B cell (primary cell): Measurements from ENCODE around the gene NRAS. TPM values are rescaled to one million over a fixed set of nuclear protein-coding genes. Genes with fewer than 3 reads are reported as not detected.
"Not testable (repeated sequence)": the region's sequence is repeated elsewhere in the genome, so short reads cannot be mapped to it uniquely, and the experiment has no call there.

Experiments
- ATAC-seq: fragments of 200-7000 bp; cut with Tn5 transposase; one replicate; pipeline ENCODE4 v1.10.0; 2021; ENCODE audit warnings: low read depth, mild to moderate bottlenecking, moderate number of reproducible peaks, moderate library complexity
- CTCF ChIA-PET: fragments of 350-600 bp; sonication (Branson Sonifier 250); formaldehyde crosslinking; loops from one replicate; lab custom pipeline; 2021; ENCODE audit warnings: antibody characterized with exemption, inconsistent platforms; lab: Charles Lee
- POLR2A ChIA-PET: fragments of 350-600 bp; sonication (Branson Sonifier 250); formaldehyde crosslinking; loops from one replicate; lab custom pipeline; 2021; ENCODE audit warnings: antibody characterized with exemption; lab: Charles Lee
- DNase-seq: peaks from one replicate; pipeline ENCODE4 v3.0.0; 2013
- H2AFZ ChIP-seq: 2 replicates; pipeline ENCODE4 v1.6.1; 2012; ENCODE audit warnings: mild to moderate bottlenecking, low read depth, low read length; ENCODE audit not compliant: insufficient read depth, poor library complexity, severe bottlenecking
- H3K27ac ChIP-seq, 2 donors: 1 replicate in 1 of 2; 2 replicates in 1 of 2; pipeline ENCODE4 v1.5.1; 2012 to 2013; ENCODE audit warnings: low read length in 2 of 2, mild to moderate bottlenecking in 2 of 2, moderate library complexity in 1 of 2
- H3K27me3 ChIP-seq, 4 experiments: fragments of 200-600 bp in 1 of 4; sonication (generic) in 1 of 4; replicated peaks in 1 of 4; 1 replicate in 2 of 4; 2 replicates in 2 of 4; pipeline versions ENCODE4 v1.6.1 to v1.7.0; 2013 to 2016; ENCODE audit warnings: low read length in 3 of 4, mild to moderate bottlenecking in 2 of 4, mixed read lengths in 1 of 4, moderate library complexity in 1 of 4; ENCODE audit not compliant: insufficient read depth in 4 of 4, control insufficient read depth in 3 of 4; ENCODE audit errors: control extremely low read depth in 1 of 4
- H3K36me3 ChIP-seq, 2 experiments: replicated peaks in 1 of 2; 1 replicate in 1 of 2; 2 replicates in 1 of 2; pipeline versions ENCODE4 v1.6.1 to v1.7.1; 2013; ENCODE audit warnings: low read length in 1 of 2; ENCODE audit not compliant: insufficient read depth in 2 of 2, control insufficient read depth in 1 of 2; ENCODE audit errors: control extremely low read depth in 1 of 2, extremely low read depth in 1 of 2
- H3K4me1 ChIP-seq, 2 donors: fragments of 200-600 bp in 1 of 2; sonication (generic) in 1 of 2; 1 replicate in 1 of 2; 2 replicates in 1 of 2; pipeline versions ENCODE4 v1.5.1 to v1.6.1; 2013 to 2017; ENCODE audit warnings: low read length in 2 of 2; ENCODE audit not compliant: control insufficient read depth in 2 of 2, insufficient read depth in 2 of 2
- H3K4me2 ChIP-seq: replicated peaks from 2 replicates; pipeline ENCODE3; 2012; ENCODE audit warnings: mild to moderate bottlenecking, low read depth, low read length; ENCODE audit not compliant: poor library complexity, severe bottlenecking
- H3K4me3 ChIP-seq, 5 experiments: fragments of 200-600 bp in 1 of 5; sonication (generic) in 1 of 5; 1 replicate in 3 of 5; 2 replicates in 2 of 5; pipeline versions ENCODE4 v1.5.1 to v1.7.0; 2011 to 2016; ENCODE audit warnings: low read length in 4 of 5, mild to moderate bottlenecking in 4 of 5, low read depth in 2 of 5, control low read depth in 1 of 5, moderate library complexity in 1 of 5; ENCODE audit not compliant: insufficient read depth in 1 of 5; ENCODE audit errors: control extremely low read depth in 1 of 5, extremely low read depth in 1 of 5
- H3K79me2 ChIP-seq: fragments of 200-600 bp; sonication (generic); one replicate; pipeline ENCODE4 v1.6.0; 2016; ENCODE audit warnings: low read length; ENCODE audit not compliant: control insufficient read depth, insufficient read depth
- H3K9ac ChIP-seq: fragments of 200-600 bp; sonication (generic); 2 replicates; pipeline ENCODE4 v1.6.1; 2017; ENCODE audit warnings: mild to moderate bottlenecking, low read length, moderate library complexity
- H3K9me3 ChIP-seq, 3 donors: one replicate each; pipeline versions ENCODE4 v1.6.1 to v1.7.1; 2013; ENCODE audit warnings: low read length in 2 of 3; ENCODE audit not compliant: control insufficient read depth in 2 of 3, insufficient read depth in 1 of 3; ENCODE audit errors: control extremely low read depth in 1 of 3
- H4K20me1 ChIP-seq: 2 replicates; pipeline ENCODE4 v1.6.0; 2012; ENCODE audit warnings: mild to moderate bottlenecking, low read length; ENCODE audit not compliant: insufficient read depth, control insufficient read depth, poor library complexity, severe bottlenecking
- H3K27ac Mint-ChIP-seq: one replicate; pipeline ENCODE4 v1.8.0; 2021; ENCODE audit warnings: mixed read lengths
- H3K27me3 Mint-ChIP-seq: one replicate; pipeline ENCODE4 v1.8.0; 2021; ENCODE audit warnings: mixed read lengths
- H3K4me1 Mint-ChIP-seq: one replicate; pipeline ENCODE4 v1.8.0; 2021; ENCODE audit warnings: mixed read lengths
- H3K4me3 Mint-ChIP-seq: one replicate; pipeline ENCODE4 v1.8.0; 2021; ENCODE audit warnings: mixed read lengths
- H3K9me3 Mint-ChIP-seq: one replicate; pipeline ENCODE4 v1.8.0; 2022; ENCODE audit warnings: mixed read lengths; ENCODE audit not compliant: insufficient read depth
- EZH2 ChIP-seq: IDR thresholded peaks from 2 replicates; pipeline ENCODE4 v1.6.1; 2012; ENCODE audit warnings: borderline replicate concordance, low read depth, mild to moderate bottlenecking, moderate library complexity, low read length; ENCODE audit not compliant: insufficient read depth, poor library complexity, severe bottlenecking
- WGBS: methylation state at CpG from one replicate; pipeline ENCODE4 v1.1.5; 2013; ENCODE audit warnings: missing lambda C conversion rate; ENCODE audit not compliant: insufficient coverage; 5-methylcytosine and 5-hydroxymethylcytosine counted together
- intact Hi-C: fragments of 100-400 bp; cut with micrococcal nuclease; formaldehyde crosslinking; loops from one replicate; pipeline ENCODE4 v1.10.0; 2022
- polyA plus RNA-seq: library from polyadenylated mRNA; depleted of rRNA; stranded (reverse); fragments of >200 nt; gene quantifications from 2 replicates; pipeline ENCODE4 v1.2.3, GENCODE V29; 2012
- total RNA-seq, 2 donors: library from RNA; stranded (reverse); fragments of 120-200 nt in 1 of 2; gene quantifications; 1 replicate in 1 of 2; 2 replicates in 1 of 2; pipeline versions ENCODE4 v1.2.3 to v1.2.4, GENCODE V29; 2013 to 2022
- TF ChIP-seq, protein P1 (sequence below): fragments of 200-600 bp; IDR thresholded peaks from one replicate; pipeline ENCODE4 v1.8.0; 2022; ENCODE audit warnings: antibody characterized with exemption, mild to moderate bottlenecking

Gene NRAS
- total and polyA plus RNA-seq, 2 donors (not counting 1 experiment from before 2014, with no cell fraction given), result 9.8 to 35.0 TPM

GRCh38 chr1:114755006-114755931, 38.7 kb upstream of the NRAS start:
- H3K4me3 ChIP-seq, result peak overlapping the region in 1 of 5 experiments; percentile 15
- H3K4me1 ChIP-seq, result peaks cover 63 to 67% of the 10 kb centered on the region in 2 donors
- H3K36me3 ChIP-seq, result peaks cover 0 to 8% of the 10 kb centered on the region in 2 experiments
- no peak for TF ChIP-seq EZH2
- TF ChIP-seq, protein P1, sequence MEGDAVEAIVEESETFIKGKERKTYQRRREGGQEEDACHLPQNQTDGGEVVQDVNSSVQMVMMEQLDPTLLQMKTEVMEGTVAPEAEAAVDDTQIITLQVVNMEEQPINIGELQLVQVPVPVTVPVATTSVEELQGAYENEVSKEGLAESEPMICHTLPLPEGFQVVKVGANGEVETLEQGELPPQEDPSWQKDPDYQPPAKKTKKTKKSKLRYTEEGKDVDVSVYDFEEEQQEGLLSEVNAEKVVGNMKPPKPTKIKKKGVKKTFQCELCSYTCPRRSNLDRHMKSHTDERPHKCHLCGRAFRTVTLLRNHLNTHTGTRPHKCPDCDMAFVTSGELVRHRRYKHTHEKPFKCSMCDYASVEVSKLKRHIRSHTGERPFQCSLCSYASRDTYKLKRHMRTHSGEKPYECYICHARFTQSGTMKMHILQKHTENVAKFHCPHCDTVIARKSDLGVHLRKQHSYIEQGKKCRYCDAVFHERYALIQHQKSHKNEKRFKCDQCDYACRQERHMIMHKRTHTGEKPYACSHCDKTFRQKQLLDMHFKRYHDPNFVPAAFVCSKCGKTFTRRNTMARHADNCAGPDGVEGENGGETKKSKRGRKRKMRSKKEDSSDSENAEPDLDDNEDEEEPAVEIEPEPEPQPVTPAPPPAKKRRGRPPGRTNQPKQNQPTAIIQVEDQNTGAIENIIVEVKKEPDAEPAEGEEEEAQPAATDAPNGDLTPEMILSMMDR, result no peak
- ATAC-seq, result no peak
- Mint-ChIP-seq H3K27me3 (no peaks in the 10 kb centered on the region), H3K4me1 (peaks cover 78% of the 10 kb centered on the region), H3K27ac (peak overlapping the region; percentile 100), H3K9me3 (no peaks in the 10 kb centered on the region), H3K4me3 (peak overlapping the region; percentile 100)
- peaks cover 0 to 2% (median 0%) of the 10 kb centered on the region in 3 donors for H3K9me3 ChIP-seq
- WGBS, result 100% methylated on average over 1 of the region's 7 CpGs
- H3K79me2 ChIP-seq, result peaks cover 82% of the 10 kb centered on the region
- DNase-seq, result no peak
- H2AFZ ChIP-seq, result no peak overlapping the region
- peak overlapping the region; percentile 80 for H3K4me2 ChIP-seq
- peaks cover 71% of the 10 kb centered on the region for H4K20me1 ChIP-seq
- ChIA-PET POLR2A (no interaction called here), CTCF (interaction anchor here (0.9 kb wide), 1 partner anchor 1683 kb away, joined by 3 read pairs; the partner anchor contains the start of gene LRIG2)
- peak overlapping the region; percentile 100 for H3K9ac ChIP-seq
- H3K27me3 ChIP-seq, result no peaks in the 10 kb centered on the region
- peak overlapping the region in 1 of 2 donors; percentile 17 for H3K27ac ChIP-seq
- intact Hi-C loops, result loop anchor here (5.0 kb wide), 1 partner anchor 342 kb away; no protein-coding TSS in a partner anchor

DNA sequence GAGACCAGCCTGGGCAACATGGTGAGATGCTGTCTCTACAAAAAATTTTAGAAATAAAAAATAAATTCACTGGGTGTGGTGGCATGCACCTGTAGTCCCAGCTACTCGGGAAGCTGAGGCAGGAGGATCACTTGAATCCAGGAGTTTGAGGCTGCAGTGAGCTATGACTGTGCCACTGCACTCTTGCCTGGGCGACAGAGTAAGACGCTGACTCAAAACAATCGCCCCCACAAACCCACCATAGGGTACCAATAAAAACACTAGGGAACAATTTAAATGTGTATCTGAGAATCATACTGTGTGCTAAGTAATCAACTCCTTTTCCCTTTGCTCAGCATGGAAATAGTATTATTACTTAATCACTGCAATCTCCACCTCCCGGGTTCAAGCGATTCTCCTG, 37.1 kb upstream of the NRAS start:
- intact Hi-C loops, CTCF ChIA-PET, H3K4me3 Mint-ChIP-seq, H3K9me3 Mint-ChIP-seq, DNase-seq, H3K4me3 ChIP-seq, H3K27ac Mint-ChIP-seq, H3K27me3 ChIP-seq, POLR2A ChIA-PET, H3K9ac ChIP-seq, H2AFZ ChIP-seq, ATAC-seq, H3K9me3 ChIP-seq, H3K27ac ChIP-seq, H3K27me3 Mint-ChIP-seq: not testable (repeated sequence)
- H4K20me1 ChIP-seq, result peaks cover 86% of the 10 kb centered on the region
- H3K79me2 ChIP-seq, result peaks cover 98% of the 10 kb centered on the region
- H3K4me2 ChIP-seq, result peak overlapping the region; percentile 2
- peaks cover 90% of the 10 kb centered on the region for H3K4me1 Mint-ChIP-seq
- 80% methylated on average over 1 of the region's 6 CpGs for WGBS
- H3K4me1 ChIP-seq, result peaks cover 63 to 68% of the 10 kb centered on the region in 2 donors
- H3K36me3 ChIP-seq, result peaks cover 5 to 24% of the 10 kb centered on the region in 2 experiments
